GM19372 (cell line): ENCODE results near the gene KIAA0040.

Experiments used
- ATAC-seq: cut with Tn5 transposase; IDR thresholded peaks from one replicate; pipeline ENCODE4 v1.9.1; 2021; ENCODE audit warnings: mild to moderate bottlenecking, low read depth, moderate library complexity; ENCODE audit not compliant: unreplicated experiment

KIAA0040 gene

DNA sequence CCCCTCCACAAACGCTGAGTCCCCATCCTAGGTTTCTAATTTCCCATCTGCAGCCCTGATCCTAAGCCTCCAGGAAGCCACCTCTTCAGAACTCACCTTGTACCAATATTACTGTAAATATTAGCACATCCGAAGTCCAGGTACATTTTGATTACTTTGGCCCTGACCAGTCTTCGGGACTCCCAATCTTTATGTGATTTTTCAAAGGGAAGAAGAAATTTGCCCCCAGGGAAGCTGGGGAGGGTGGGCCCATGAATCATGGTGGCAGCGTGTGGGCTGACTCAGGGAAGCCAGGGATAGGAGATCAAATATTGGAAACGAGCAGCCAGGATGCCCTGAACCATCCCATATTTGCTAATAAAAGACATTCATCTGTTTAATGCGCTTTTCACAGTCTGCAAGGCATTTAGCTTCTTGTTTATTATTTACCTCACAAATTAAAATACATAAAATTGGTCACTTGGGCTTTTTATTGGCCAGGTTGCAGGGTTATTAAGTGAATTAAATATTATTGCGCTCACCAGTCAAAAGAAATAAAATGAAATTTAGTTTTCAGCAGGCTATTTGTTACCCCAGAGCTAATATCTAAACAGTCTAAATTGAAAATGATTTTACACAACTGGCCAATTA is 46.6 kb downstream of the KIAA0040 start:
- ATAC-seq, result no peak

DNA sequence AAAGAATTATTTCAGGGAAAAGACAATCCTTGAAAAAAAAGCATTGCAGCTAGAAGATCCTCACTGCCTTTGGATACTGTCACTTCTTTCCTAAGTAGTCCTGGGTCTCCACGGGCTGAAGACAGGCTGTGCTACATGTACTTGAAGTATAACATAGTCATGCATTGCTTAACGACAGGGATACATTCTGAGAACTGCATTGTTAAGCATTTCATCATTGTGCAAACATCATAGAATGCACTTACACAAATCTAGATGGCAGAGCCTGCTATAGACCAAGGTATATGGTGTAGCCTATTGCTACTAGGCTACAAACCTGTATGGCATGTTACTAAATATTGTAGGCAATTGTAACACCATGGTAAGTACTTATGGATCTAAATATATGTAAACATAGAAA is 54.0 kb downstream of the KIAA0040 start:
- ATAC-seq, result no peak

DNA sequence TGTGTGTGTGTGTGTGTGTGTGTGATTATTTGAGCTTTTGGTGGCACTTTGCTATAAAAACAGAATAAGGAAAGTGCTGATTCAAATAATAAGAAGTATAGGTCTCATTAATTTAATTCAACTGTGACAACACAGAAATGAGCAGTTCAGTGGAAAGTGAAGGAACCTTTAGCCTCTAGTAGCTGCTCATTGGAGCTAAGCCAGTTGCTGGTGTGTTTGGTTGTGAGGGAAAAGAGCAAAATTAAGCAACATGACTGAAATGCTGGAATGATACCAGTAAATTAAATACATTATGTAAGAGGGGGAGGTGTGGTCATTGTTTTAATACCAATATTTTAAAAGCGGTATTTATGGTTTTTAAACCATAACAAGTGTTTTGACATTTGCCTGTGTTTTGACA is 55.2 kb downstream of the KIAA0040 start:
- no peak for ATAC-seq

DNA sequence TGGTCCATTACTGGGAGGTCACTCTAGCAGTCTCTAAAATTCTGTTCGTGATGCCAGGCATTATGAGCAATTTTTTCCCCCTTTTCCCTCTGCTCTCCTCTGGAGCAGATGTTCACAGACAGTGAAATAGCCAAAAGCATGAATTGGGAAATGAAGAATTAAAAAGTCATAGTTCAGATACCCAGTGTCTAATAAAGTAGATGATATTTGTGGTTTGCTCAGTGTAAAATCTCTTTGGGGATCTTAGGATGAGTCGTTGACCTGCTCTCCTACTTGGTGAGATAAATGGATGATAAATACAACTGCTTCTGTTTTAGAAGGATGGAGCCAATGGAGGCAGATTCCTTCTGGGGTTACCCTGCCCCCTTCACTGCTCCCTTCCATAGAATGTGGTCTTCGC is 56.3 kb downstream of the KIAA0040 start:
- ATAC-seq, result no peak

DNA sequence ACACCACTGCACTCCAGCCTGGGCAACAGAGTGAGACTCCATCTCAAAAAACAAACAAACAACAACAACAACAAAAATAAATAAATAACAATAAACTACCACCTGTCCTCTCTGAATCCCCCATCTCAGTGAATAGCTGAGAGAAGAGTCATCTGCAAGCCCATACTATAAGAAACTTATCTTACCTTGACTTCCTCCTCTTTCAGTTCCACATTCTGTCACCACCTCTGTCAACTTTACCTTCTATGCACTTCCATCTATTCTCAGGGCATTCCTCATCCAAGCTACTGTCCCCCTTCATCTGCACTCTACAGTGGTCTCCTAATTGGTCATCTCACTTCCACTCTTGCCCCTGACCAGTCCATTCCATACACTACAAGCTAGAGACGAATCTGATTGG is 58.1 kb downstream of the KIAA0040 start:
- no peak for ATAC-seq

- no peak for ATAC-seq
These were observed 58.7 kb downstream of the KIAA0040 start for GRCh38 chr1:175133673-175134435.

DNA sequence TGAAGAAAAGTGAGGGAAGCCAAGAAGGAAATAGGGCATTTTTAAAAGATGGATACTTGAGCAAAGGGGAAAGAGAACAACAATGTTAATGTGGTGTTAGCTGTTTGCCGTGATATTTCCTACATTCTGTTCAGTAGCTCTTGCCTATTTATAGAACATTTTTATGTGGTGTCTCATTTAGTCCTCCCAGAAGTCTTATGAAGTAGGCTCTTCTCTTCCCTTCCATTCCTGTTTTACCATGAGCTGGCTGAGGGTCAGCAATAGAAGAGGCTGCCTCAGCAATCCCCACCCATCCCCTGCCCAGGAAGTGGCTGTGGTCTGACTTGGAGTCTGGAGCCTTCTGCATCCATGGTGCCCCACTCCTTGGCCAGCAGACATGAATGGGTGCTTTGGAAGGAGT is 60.1 kb downstream of the KIAA0040 start:
- ATAC-seq, result no peak

GRCh38 chr1:175131095-175131494 is 61.5 kb downstream of the KIAA0040 start:
- ATAC-seq, result no peak

- ATAC-seq, result no peak
These were observed 61.9 kb downstream of the KIAA0040 start for GRCh38 chr1:175130649-175131045.

DNA sequence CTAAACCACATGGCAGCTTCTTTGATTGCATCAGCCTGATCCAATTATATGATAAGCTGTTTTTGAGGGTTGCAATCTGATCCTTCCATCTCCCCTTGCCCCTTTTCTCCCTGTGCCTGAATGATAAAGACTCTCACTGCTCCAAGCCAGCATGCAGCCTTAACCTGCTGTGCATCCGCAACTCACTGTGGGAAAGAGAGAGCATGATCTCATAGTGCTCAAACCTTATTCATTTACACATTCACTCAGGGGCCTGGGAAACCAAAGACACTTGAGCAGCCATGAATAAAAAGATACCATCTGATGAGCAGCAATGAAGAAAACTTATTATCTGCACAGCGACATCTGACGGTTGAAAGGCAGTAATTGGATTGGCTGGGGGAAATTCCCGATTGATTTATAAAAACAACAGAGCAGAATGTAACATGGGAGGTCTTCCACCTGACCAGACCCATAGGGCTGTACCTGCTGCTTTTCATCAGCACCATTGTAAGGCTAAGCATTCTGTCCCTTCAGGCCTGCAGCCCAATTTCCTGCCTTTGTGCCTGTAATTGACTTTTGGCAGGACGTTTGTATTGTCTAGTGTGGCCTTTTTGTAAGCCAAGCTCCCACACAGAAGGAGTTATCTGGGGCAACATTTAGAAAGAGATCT is 62.5 kb downstream of the KIAA0040 start:
- ATAC-seq, result no peak

DNA sequence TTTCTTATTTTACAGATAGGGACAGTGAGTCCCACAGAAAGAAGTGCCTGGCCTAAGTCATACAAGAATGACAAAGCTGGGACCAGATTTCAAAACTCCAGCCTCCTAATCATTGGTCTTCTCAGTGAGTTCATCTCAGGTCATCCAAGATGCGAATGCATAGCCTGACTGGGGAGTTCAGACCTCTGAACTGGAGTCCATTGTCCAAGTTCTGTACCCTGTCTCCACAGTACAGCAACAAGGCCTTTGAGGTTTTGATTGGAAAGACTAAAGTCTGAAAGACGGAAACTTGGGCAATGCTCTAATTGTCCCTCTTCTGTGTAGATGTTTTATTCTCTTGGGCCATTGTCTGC is 63.0 kb downstream of the KIAA0040 start:
- no peak for ATAC-seq

GRCh38 chr1:175129182-175129581 is 63.4 kb downstream of the KIAA0040 start:
- no peak for ATAC-seq

GRCh38 chr1:175128523-175128922 is 64.1 kb downstream of the KIAA0040 start:
- no peak for ATAC-seq

GRCh38 chr1:175127565-175127964 is 65.0 kb downstream of the KIAA0040 start:
- no peak for ATAC-seq

- no peak for ATAC-seq
These were observed 66.2 kb downstream of the KIAA0040 start for GRCh38 chr1:175126347-175126746.

DNA sequence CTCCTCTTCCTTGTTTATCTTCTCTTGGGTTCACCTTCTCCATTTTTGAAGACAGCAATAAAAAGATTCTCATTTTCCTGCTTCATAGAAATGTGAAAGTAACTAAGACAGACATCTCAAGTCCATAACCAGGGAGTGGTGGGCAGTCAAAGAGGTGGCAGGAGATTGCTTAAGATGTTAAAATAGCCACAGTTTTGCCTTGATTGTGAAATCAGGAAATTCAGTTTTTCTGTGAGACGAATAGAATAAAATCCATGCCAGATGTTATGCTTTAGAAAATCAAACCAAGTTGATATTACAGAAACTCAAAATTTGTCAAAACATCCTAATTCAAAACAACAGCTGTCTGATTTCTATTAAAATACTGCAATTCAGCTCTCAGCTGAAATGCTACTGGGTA is 67.7 kb downstream of the KIAA0040 start:
- ATAC-seq, result no peak

DNA sequence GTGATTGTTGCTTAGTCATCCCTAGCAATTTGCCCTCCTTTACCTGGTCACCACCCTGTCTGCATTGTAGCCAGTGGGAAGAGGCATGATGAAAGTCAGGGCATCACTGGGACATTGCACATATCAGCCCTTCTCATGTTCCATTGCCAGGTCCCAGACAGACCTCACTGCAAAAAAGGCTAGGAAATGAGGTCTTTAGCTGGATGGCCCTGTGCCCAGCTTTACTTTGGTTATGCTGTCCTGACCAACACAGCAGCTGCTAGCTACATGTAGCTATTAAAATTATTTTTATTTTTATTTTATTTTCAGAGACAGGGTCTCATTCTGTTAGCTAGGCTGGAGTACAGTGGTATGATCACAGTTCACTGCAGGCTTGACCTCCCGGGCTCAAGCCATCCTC is 72.1 kb downstream of the KIAA0040 start:
- ATAC-seq, result no peak

DNA sequence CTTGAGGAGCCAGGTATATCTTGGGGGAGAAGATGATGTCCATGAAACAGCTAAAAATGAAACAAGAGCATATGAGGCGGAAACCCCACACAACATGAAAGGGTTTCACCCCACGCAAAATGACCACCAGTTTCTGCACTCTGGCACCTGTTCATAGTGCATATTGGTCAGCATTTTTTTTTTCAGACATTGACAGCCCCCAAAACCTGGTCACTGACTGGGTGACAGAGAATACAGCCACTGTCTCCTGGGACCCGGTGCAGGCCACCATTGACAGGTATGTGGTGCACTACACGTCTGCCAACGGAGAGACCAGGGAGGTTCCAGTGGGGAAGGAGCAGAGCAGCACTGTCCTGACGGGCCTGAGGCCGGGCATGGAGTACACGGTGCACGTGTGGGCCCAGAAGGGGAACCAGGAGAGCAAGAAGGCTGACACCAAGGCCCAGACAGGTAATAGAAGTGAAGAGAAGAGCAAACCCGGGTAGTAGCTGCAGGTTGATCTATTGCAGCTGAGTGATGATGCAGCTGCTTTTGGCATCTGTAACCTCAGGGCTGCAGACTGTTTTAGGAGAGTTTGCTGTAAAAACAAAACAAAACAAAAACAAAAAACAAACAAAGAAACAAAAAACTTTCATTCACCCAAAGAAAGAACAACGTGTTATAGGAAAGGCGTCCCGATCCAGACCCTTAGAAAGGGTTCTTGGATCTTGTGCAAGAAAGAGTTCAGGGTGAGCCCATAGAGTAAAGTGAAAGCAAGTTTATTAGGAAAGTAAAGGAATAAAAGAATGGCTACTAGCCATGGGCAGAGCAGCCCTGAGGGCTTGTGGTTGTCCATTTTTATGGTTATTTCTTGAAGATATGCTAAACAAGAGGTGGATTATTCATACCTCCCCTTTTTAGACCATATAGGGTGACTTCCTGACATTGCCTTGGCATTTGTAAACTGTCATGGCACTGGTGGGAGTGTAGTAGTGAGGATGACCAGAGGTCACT is 73.9 kb downstream of the KIAA0040 start:
- ATAC-seq, result no peak

DNA sequence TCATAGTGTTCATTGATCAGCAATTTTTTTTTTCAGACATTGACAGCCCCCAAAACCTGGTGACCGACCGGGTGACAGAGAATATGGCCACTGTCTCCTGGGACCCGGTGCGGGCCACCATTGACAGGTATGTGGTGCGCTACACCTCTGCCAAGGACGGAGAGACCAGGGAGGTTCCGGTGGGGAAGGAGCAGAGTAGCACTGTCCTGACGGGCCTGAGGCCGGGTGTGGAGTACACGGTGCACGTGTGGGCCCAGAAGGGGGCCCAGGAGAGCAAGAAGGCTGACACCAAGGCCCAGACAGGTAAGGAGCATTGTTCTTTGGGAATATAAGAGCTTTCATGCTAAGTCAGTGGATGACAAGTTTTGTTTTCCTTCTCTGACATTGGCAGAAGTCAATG is 75.7 kb downstream of the KIAA0040 start:
- no peak for ATAC-seq

DNA sequence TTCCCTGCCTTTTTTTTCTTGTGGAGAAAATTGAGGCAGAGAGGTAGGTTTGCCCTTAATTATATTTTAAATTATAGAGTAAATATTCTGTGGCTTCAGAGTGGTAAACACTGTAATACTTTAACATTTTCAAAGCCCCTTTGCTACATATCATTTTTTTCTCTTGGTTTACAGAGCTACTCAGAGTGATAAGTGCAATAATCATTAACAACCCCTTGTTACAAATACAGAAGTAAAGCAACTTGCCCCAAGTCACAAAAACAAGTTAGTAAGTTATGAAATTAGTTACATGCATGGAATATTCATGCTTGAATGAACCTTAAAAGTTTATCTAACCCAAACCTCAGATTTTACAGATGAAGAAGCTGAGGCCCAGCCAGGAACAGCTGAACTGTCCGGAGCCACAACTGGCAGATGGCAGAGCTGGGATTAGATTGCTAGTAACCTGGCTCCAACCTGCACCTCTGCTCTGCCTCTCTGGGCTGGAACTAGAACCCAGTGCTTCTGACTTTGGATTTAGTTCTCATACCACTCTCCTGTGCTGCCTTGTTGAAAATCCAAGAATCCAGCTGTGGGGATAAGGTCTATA is 76.3 kb downstream of the KIAA0040 start:
- no peak for ATAC-seq
